ENCODE results near the gene MYO16. TPM values are rescaled to one million over a fixed set of nuclear protein-coding genes. Genes with fewer than 3 reads are reported as not detected.
A peak's percentile ranks its signal among the peaks of the same experiment; 100 is the strongest.
"Not testable (repeated sequence)": the region's sequence is repeated elsewhere in the genome, so short reads cannot be mapped to it uniquely, and the experiment has no call there.

The MYO16 gene
- total RNA-seq, 4 donors from 2014 or later: 0.06 to 0.07 TPM; not detected in 2

GRCh38 chr13:108902405-108903155 is 273.2 kb downstream of the MYO16 start:
- intact Hi-C loops (cut with DNase I; ENCODE audit: low total_unique reads): no loop called here
- DNase-seq (ENCODE audit: low spot score in 2 of 2): no peak
- TF ChIP-seq POLR2A (IDR thresholded peaks at IDR 0.05): no peak
- TF ChIP-seq, protein P1, sequence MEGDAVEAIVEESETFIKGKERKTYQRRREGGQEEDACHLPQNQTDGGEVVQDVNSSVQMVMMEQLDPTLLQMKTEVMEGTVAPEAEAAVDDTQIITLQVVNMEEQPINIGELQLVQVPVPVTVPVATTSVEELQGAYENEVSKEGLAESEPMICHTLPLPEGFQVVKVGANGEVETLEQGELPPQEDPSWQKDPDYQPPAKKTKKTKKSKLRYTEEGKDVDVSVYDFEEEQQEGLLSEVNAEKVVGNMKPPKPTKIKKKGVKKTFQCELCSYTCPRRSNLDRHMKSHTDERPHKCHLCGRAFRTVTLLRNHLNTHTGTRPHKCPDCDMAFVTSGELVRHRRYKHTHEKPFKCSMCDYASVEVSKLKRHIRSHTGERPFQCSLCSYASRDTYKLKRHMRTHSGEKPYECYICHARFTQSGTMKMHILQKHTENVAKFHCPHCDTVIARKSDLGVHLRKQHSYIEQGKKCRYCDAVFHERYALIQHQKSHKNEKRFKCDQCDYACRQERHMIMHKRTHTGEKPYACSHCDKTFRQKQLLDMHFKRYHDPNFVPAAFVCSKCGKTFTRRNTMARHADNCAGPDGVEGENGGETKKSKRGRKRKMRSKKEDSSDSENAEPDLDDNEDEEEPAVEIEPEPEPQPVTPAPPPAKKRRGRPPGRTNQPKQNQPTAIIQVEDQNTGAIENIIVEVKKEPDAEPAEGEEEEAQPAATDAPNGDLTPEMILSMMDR (IDR thresholded peaks at IDR 0.05): no peak
- H3K4me3 ChIP-seq (ENCODE audit: low read depth, poor library complexity, severe bottlenecking): no peak overlapping the region
- 54 to 60% methylated on average over 7 of the region's 7 CpGs for WGBS, 2 donors

- intact Hi-C loops (cut with DNase I; ENCODE audit: low total_unique reads): no loop called here
- no peak for DNase-seq (ENCODE audit: low spot score in 2 of 2)
- no peak overlapping the region for H3K4me3 ChIP-seq (ENCODE audit: low read depth, poor library complexity, severe bottlenecking)
- WGBS, 2 donors: 28 to 31% methylated on average over 1 of the region's 1 CpG
- no peak for TF ChIP-seq POLR2A (IDR thresholded peaks at IDR 0.05)
- TF ChIP-seq, protein P1 (IDR thresholded peaks at IDR 0.05): no peak
Observed at GRCh38 chr13:108903613-108904012, 274.2 kb downstream of the MYO16 start.

- no peak overlapping the region for H3K4me3 ChIP-seq (ENCODE audit: low read depth, poor library complexity, severe bottlenecking)
- TF ChIP-seq POLR2A (IDR thresholded peaks at IDR 0.05): no peak
- TF ChIP-seq, protein P1 (IDR thresholded peaks at IDR 0.05): no peak
- no peak for DNase-seq (ENCODE audit: low spot score in 2 of 2)
- WGBS, 2 donors: 73 to 85% methylated on average over 2 of the region's 2 CpGs
- intact Hi-C loops (cut with DNase I; ENCODE audit: low total_unique reads): no loop called here
Observed at GRCh38 chr13:108911807-108912206, 282.4 kb downstream of the MYO16 start.

DNA sequence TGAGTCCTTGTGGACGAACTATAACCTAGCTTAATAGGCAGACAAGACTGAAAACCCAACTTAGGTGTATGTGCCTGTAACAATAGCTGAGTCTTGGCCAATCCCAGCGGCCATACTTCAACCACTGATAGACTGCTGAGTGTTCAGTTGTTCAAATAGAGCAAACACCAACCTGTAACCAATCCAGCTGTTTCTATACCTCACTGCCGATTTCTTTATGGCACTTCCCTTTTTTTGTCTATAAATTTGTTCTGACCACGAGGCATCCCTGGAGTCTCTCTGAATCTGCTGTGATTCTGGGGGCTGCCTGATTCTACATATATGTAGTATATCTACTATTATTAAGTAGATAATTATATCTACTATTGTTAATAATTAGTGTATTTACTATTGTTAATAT is 284.3 kb downstream of the MYO16 start:
- DNase-seq (ENCODE audit: low spot score in 2 of 2); H3K4me3 ChIP-seq (ENCODE audit: low read depth, poor library complexity, severe bottlenecking); intact Hi-C loops (cut with DNase I; ENCODE audit: low total_unique reads): not testable (repeated sequence)
- 83 to 84% methylated on average over 4 of the region's 4 CpGs for WGBS, 2 donors

DNA sequence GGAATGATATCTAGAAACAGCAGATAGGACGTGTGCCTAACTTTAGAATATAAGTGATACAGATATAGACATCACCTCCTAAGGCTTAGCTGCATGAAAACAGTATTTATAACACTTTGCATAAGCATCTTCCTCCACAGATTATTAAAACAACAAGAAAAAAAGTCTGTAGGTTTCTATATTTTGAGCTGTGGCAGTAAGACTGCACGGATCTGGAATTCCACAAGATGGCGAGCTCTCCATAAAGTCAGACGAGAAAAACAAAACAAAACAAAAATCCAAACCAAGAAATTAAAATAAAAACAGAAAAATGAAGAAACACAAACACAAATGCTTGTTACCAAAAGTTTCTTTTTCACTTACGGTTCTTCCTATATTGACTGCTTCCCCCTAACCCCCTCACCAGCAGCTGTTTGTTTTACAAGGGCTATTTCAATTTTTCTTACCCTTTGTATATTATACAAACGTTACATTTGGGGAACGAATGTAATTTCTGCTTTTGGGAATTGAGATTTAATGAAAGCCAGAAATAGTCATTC is 285.8 kb downstream of the MYO16 start:
- H3K4me3 ChIP-seq (ENCODE audit: low read depth, poor library complexity, severe bottlenecking): no peak overlapping the region
- DNase-seq (ENCODE audit: low spot score in 2 of 2): no peak
- intact Hi-C loops (cut with DNase I; ENCODE audit: low total_unique reads): no loop called here
- 32 to 34% methylated on average over 7 of the region's 7 CpGs for WGBS, 2 donors
- TF ChIP-seq, protein P1 (IDR thresholded peaks at IDR 0.05): no peak
- no peak for TF ChIP-seq POLR2A (IDR thresholded peaks at IDR 0.05)

GRCh38 chr13:108915634-108916512 is 286.5 kb downstream of the MYO16 start:
- peak; percentile 90 to 95 for DNase-seq (ENCODE audit: low spot score in 2 of 2)
- TF ChIP-seq POLR2A (IDR thresholded peaks at IDR 0.05): no peak
- TF ChIP-seq, protein P1 (IDR thresholded peaks at IDR 0.05): no peak
- intact Hi-C loops (cut with DNase I; ENCODE audit: low total_unique reads): no loop called here
- H3K4me3 ChIP-seq (ENCODE audit: low read depth, poor library complexity, severe bottlenecking): no peak overlapping the region
- 27 to 41% methylated on average over 9 of the region's 9 CpGs for WGBS, 2 donors
